ENCODE results near the gene KCNG2.

- TF ChIP-seq, protein P1, sequence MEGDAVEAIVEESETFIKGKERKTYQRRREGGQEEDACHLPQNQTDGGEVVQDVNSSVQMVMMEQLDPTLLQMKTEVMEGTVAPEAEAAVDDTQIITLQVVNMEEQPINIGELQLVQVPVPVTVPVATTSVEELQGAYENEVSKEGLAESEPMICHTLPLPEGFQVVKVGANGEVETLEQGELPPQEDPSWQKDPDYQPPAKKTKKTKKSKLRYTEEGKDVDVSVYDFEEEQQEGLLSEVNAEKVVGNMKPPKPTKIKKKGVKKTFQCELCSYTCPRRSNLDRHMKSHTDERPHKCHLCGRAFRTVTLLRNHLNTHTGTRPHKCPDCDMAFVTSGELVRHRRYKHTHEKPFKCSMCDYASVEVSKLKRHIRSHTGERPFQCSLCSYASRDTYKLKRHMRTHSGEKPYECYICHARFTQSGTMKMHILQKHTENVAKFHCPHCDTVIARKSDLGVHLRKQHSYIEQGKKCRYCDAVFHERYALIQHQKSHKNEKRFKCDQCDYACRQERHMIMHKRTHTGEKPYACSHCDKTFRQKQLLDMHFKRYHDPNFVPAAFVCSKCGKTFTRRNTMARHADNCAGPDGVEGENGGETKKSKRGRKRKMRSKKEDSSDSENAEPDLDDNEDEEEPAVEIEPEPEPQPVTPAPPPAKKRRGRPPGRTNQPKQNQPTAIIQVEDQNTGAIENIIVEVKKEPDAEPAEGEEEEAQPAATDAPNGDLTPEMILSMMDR (IDR thresholded peaks at IDR 0.05; ENCODE audit: low read depth, low read length), result no peak
- no peak for TF ChIP-seq EZH2phosphoT487 (IDR thresholded peaks at IDR 0.05; ENCODE audit: low read depth)
Measured at GRCh38 chr18:79947881-79948610, 150.3 kb downstream of the KCNG2 start.
